Psoas muscle (tissue), 8 donors: ENCODE data around the gene NAT9. TPM values are rescaled to one million over a fixed set of nuclear protein-coding genes. Genes with fewer than 3 reads are reported as not detected.

Source experiments
- ATAC-seq, 4 donors: fragments of 200-7000 bp; cut with Tn5 transposase; one replicate each; pipeline ENCODE4 v1.9.1; 2020; ENCODE audit warnings: moderate library complexity in 3 of 4, mild to moderate bottlenecking in 2 of 4
- DNase-seq, 2 donors: peaks; one replicate each; pipeline ENCODE4 v3.0.0-alpha.2; 2020
- H3K27ac ChIP-seq: fragments of 200-600 bp; one replicate; pipeline ENCODE4 v1.8.0; 2022
- H3K27me3 ChIP-seq, 3 donors: fragments of 200-600 bp in 1 of 3; one replicate each; pipeline versions ENCODE4 v1.6.1 to v1.8.0; 2013 to 2022; ENCODE audit warnings: low read length in 2 of 3, mild to moderate bottlenecking in 2 of 3, moderate library complexity in 1 of 3; ENCODE audit not compliant: insufficient read depth in 3 of 3
- H3K36me3 ChIP-seq, 2 donors: fragments of 200-600 bp in 1 of 2; one replicate each; pipeline versions ENCODE4 v1.6.1 to v1.8.0; 2013 to 2022; ENCODE audit warnings: low read depth in 1 of 2, mild to moderate bottlenecking in 1 of 2, moderate library complexity in 1 of 2; ENCODE audit not compliant: insufficient read depth in 1 of 2
- H3K4me1 ChIP-seq: fragments of 200-600 bp; one replicate; pipeline ENCODE4 v1.8.0; 2022
- H3K4me3 ChIP-seq: fragments of 200-600 bp; one replicate; pipeline ENCODE4 v1.8.0; 2022; ENCODE audit warnings: mild to moderate bottlenecking
- H3K9me3 ChIP-seq: fragments of 200-600 bp; one replicate; pipeline ENCODE4 v1.8.0; 2022
- CTCF ChIP-seq: fragments of 200-600 bp; IDR thresholded peaks from one replicate; pipeline ENCODE4 v1.8.0; 2022; ENCODE audit warnings: antibody characterized with exemption
- WGBS, 3 donors: extraction: QIAGEN DNeasy Blood & Tissue Kit; methylation state at CpG; one replicate each; pipeline versions ENCODE4 v1.1.6 to v1.1.7; 2013; 5-methylcytosine and 5-hydroxymethylcytosine counted together
- intact Hi-C, 2 donors: fragments of 100-400 bp; cut with DNase I; formaldehyde crosslinking; loops; one replicate each; pipeline versions ENCODE4 v1.11.0 to v1.14.2; 2022
- polyA plus RNA-seq, 3 donors: library from polyadenylated mRNA; stranded (reverse); fragments of 200-250 nt; gene quantifications; one replicate each; pipeline ENCODE4 v1.2.3, GENCODE V29; 2013
- total RNA-seq, 4 donors: library from RNA; stranded (reverse); fragmentation: NEBNext Ultra II Directional in 2 of 4; extraction: Animal tissue kit (Norgen Biotek cat#: 25700) in 2 of 4; gene quantifications; one replicate each; pipeline versions ENCODE4 v1.2.1 to v1.2.4, GENCODE V29; 2021 to 2023
- donor health status: healthy with polysubstance abuse.
- donor health status: DM: no; HTN: no; CAD: no; lungs with moderate emphysema.
- donor health status: Bipolar disorder and iron deficiency.
- donor health status: healthy.
- donor health status: DM: yes; HTN: yes; CAD: no.
- donor health status: DM: no; HTN: no; CAD: no.
- donor health status: DM: no; HTN: no; CAD: no.
- donor health status: DM: yes; HTN: yes; CAD: no.

NAT9 gene
- total and polyA plus RNA-seq, 7 donors, result 15.2 to 52.5 (median 25.8) TPM

GRCh38 chr17:74740641-74741387 lies 35.3 kb downstream of the NAT9 start:
- no peak for DNase-seq
- H3K9me3 ChIP-seq, result no peaks in the 10 kb centered on the region
- H3K36me3 ChIP-seq, result no peaks in the 10 kb centered on the region
- H3K4me3 ChIP-seq, result no peak overlapping the region
- no peaks in the 10 kb centered on the region for H3K4me1 ChIP-seq
- TF ChIP-seq CTCF, result no peak
- H3K27me3 ChIP-seq, result peaks cover 0 to 54% (median 24%) of the 10 kb centered on the region in 3 donors
- 83 to 88% (median 87%) methylated on average over 17 of the region's 17 CpGs for WGBS, 3 donors
- intact Hi-C loops, result no loop called here
- no peak for ATAC-seq
- no peak overlapping the region for H3K27ac ChIP-seq

GRCh38 chr17:74740173-74740572 lies 36.0 kb downstream of the NAT9 start:
- ATAC-seq (no peak), DNase-seq (no peak)
- Histone ChIP-seq H3K4me1 (no peaks in the 10 kb centered on the region), H3K9me3 (no peaks in the 10 kb centered on the region), H3K27ac (no peak overlapping the region), H3K27me3 (peaks cover 0 to 60% (median 25%) of the 10 kb centered on the region in 3 donors), H3K4me3 (no peak overlapping the region), H3K36me3 (no peaks in the 10 kb centered on the region)
- WGBS, 3 donors, result 83 to 85% (median 84%) methylated on average over 6 of the region's 6 CpGs
- no peak for TF ChIP-seq CTCF
- intact Hi-C loops, result no loop called here

- Histone ChIP-seq H3K36me3 (no peaks in the 10 kb centered on the region), H3K9me3 (no peaks in the 10 kb centered on the region), H3K27ac (no peak overlapping the region), H3K27me3 (peaks cover 0 to 61% (median 25%) of the 10 kb centered on the region in 3 donors), H3K4me3 (no peak overlapping the region), H3K4me1 (no peaks in the 10 kb centered on the region)
- ATAC-seq (no peak), DNase-seq (no peak)
- WGBS, 3 donors, result 78 to 90% (median 87%) methylated on average over 12 of the region's 12 CpGs
- no peak for TF ChIP-seq CTCF
- intact Hi-C loops, result no loop called here
These were observed 36.8 kb downstream of the NAT9 start for GRCh38 chr17:74739227-74739831.

- intact Hi-C loops, result no loop called here
- no peak for TF ChIP-seq CTCF
- H3K27ac ChIP-seq, result no peak overlapping the region
- H3K27me3 ChIP-seq, result peaks cover 0 to 67% (median 25%) of the 10 kb centered on the region in 3 donors
- ATAC-seq (peak in 1 of 4 donors; percentile 23), DNase-seq (peak in 1 of 2 donors; percentile 70)
- no peaks in the 10 kb centered on the region for H3K4me1 ChIP-seq
- no peak overlapping the region for H3K4me3 ChIP-seq
- no peaks in the 10 kb centered on the region for H3K9me3 ChIP-seq
- WGBS, 3 donors, result 24 to 33% (median 32%) methylated on average over 16 of the region's 16 CpGs
- no peaks in the 10 kb centered on the region for H3K36me3 ChIP-seq
These were observed 37.8 kb downstream of the NAT9 start for GRCh38 chr17:74738051-74738996.
